ENCODE data around the gene MSX1.
"Not testable (repeated sequence)": the region's sequence is repeated elsewhere in the genome, so short reads cannot be mapped to it uniquely, and the experiment has no call there.

MSX1 gene

GRCh38 chr4:4859325-4859798 is at the start of gene MSX1:
TSS of gene MSX1 (plus strand) at chr4:4859665. CDS start at chr4:4859900, 235 bp downstream.
- Mint-ChIP-seq H3K36me3 (peaks cover 10% of the 10 kb centered on the region), H3K27me3 (peaks cover 24% of the 10 kb centered on the region)
- no peak for DNase-seq (ENCODE audit: low spot score in 2 of 2)

GRCh38 chr4:4810092-4810774 is 49.2 kb upstream of the MSX1 start:
- DNase-seq (ENCODE audit: low spot score in 2 of 2) (no peak), ATAC-seq (ENCODE audit: low read depth) (no peak)
- Mint-ChIP-seq H3K27me3 (peaks cover 14% of the 10 kb centered on the region), H3K9me3 (peaks cover 17% of the 10 kb centered on the region), H3K27ac (no peak overlapping the region), H3K36me3 (peaks cover 5% of the 10 kb centered on the region), H3K4me3 (no peak overlapping the region), H3K4me1 (no peaks in the 10 kb centered on the region)

More at GRCh38 chr4:4859325-4859798, at the start of gene MSX1:
- H3K4me1 Mint-ChIP-seq = peaks cover 13% of the 10 kb centered on the region
- no peak within 1 kb of the TSS for H3K27ac Mint-ChIP-seq
- peak; percentile 50 for ATAC-seq (ENCODE audit: low read depth)
- H3K9me3 Mint-ChIP-seq = peaks cover 1% of the 10 kb centered on the region
- peak within 1 kb of the TSS; percentile 88 for H3K4me3 Mint-ChIP-seq

GRCh38 chr4:4810778-4811177 is 48.7 kb upstream of the MSX1 start:
- no peak for ATAC-seq (ENCODE audit: low read depth)
- H3K36me3 Mint-ChIP-seq = peaks cover 6% of the 10 kb centered on the region
- H3K27me3 Mint-ChIP-seq = peaks cover 14% of the 10 kb centered on the region
- no peak overlapping the region for H3K27ac Mint-ChIP-seq
- no peak overlapping the region for H3K4me3 Mint-ChIP-seq
- H3K4me1 Mint-ChIP-seq = no peaks in the 10 kb centered on the region
- DNase-seq (ENCODE audit: low spot score in 2 of 2) = no peak
- peaks cover 18% of the 10 kb centered on the region for H3K9me3 Mint-ChIP-seq

GRCh38 chr4:4812145-4812794 is 47.2 kb upstream of the MSX1 start:
- H3K27ac Mint-ChIP-seq = no peak overlapping the region
- peaks cover 20% of the 10 kb centered on the region for H3K9me3 Mint-ChIP-seq
- no peak overlapping the region for H3K4me3 Mint-ChIP-seq
- DNase-seq (ENCODE audit: low spot score in 2 of 2) (no peak), ATAC-seq (ENCODE audit: low read depth) (no peak)
- peaks cover 7% of the 10 kb centered on the region for H3K36me3 Mint-ChIP-seq
- peaks cover 14% of the 10 kb centered on the region for H3K27me3 Mint-ChIP-seq
- H3K4me1 Mint-ChIP-seq = no peaks in the 10 kb centered on the region

- H3K4me3 Mint-ChIP-seq = no peak overlapping the region
- H3K36me3 Mint-ChIP-seq = peaks cover 3% of the 10 kb centered on the region
- no peaks in the 10 kb centered on the region for H3K27me3 Mint-ChIP-seq
- H3K9me3 Mint-ChIP-seq = peaks cover 15% of the 10 kb centered on the region
- H3K4me1 Mint-ChIP-seq = no peaks in the 10 kb centered on the region
- H3K27ac Mint-ChIP-seq = no peak overlapping the region
- ATAC-seq (ENCODE audit: low read depth) (no peak), DNase-seq (ENCODE audit: low spot score in 2 of 2) (no peak)
Observed at GRCh38 chr4:4818415-4819212, 40.9 kb upstream of the MSX1 start.

- Mint-ChIP-seq H3K36me3 (peaks cover 3% of the 10 kb centered on the region), H3K9me3 (peaks cover 13% of the 10 kb centered on the region), H3K27me3 (no peaks in the 10 kb centered on the region), H3K27ac (no peak overlapping the region), H3K4me3 (no peak overlapping the region), H3K4me1 (no peaks in the 10 kb centered on the region)
- no peak for DNase-seq (ENCODE audit: low spot score in 2 of 2)
- no peak for ATAC-seq (ENCODE audit: low read depth)
Observed at GRCh38 chr4:4819213-4819606, 40.3 kb upstream of the MSX1 start.

GRCh38 chr4:4820261-4820660 is 39.2 kb upstream of the MSX1 start:
- ATAC-seq (ENCODE audit: low read depth) (no peak), DNase-seq (ENCODE audit: low spot score in 2 of 2) (no peak)
- Mint-ChIP-seq H3K9me3 (peaks cover 17% of the 10 kb centered on the region), H3K27ac (no peak overlapping the region), H3K27me3 (no peaks in the 10 kb centered on the region), H3K36me3 (peaks cover 2% of the 10 kb centered on the region), H3K4me1 (no peaks in the 10 kb centered on the region), H3K4me3 (no peak overlapping the region)

GRCh38 chr4:4820739-4821138 is 38.7 kb upstream of the MSX1 start:
- no peak for ATAC-seq (ENCODE audit: low read depth)
- Mint-ChIP-seq H3K36me3 (peaks cover 2% of the 10 kb centered on the region), H3K27me3 (peaks cover under 1% of the 10 kb centered on the region), H3K4me1 (no peaks in the 10 kb centered on the region), H3K27ac (no peak overlapping the region), H3K4me3 (no peak overlapping the region), H3K9me3 (peaks cover 16% of the 10 kb centered on the region)
- DNase-seq (ENCODE audit: low spot score in 2 of 2) = no peak

GRCh38 chr4:4821577-4821976 is 37.9 kb upstream of the MSX1 start:
- peaks cover 19% of the 10 kb centered on the region for H3K9me3 Mint-ChIP-seq
- ATAC-seq (ENCODE audit: low read depth) (no peak), DNase-seq (ENCODE audit: low spot score in 2 of 2) (no peak)
- no peaks in the 10 kb centered on the region for H3K4me1 Mint-ChIP-seq
- no peak overlapping the region for H3K4me3 Mint-ChIP-seq
- peaks cover 4% of the 10 kb centered on the region for H3K36me3 Mint-ChIP-seq
- peaks cover 3% of the 10 kb centered on the region for H3K27me3 Mint-ChIP-seq
- H3K27ac Mint-ChIP-seq = no peak overlapping the region

GRCh38 chr4:4822286-4822685 is 37.2 kb upstream of the MSX1 start:
- H3K27ac Mint-ChIP-seq; H3K36me3 Mint-ChIP-seq; H3K4me3 Mint-ChIP-seq; DNase-seq (ENCODE audit: low spot score in 2 of 2); H3K4me1 Mint-ChIP-seq; ATAC-seq (ENCODE audit: low read depth); H3K27me3 Mint-ChIP-seq: not testable (repeated sequence)
- peaks cover 17% of the 10 kb centered on the region for H3K9me3 Mint-ChIP-seq

GRCh38 chr4:4823621-4824162 is 35.8 kb upstream of the MSX1 start:
- Mint-ChIP-seq H3K4me1 (no peaks in the 10 kb centered on the region), H3K36me3 (peaks cover 3% of the 10 kb centered on the region), H3K9me3 (peaks cover 13% of the 10 kb centered on the region), H3K27me3 (peaks cover 6% of the 10 kb centered on the region), H3K4me3 (no peak overlapping the region), H3K27ac (no peak overlapping the region)
- no peak for DNase-seq (ENCODE audit: low spot score in 2 of 2)
- no peak for ATAC-seq (ENCODE audit: low read depth)

- peaks cover 13% of the 10 kb centered on the region for H3K9me3 Mint-ChIP-seq
- H3K27ac Mint-ChIP-seq = no peak overlapping the region
- no peak overlapping the region for H3K4me3 Mint-ChIP-seq
Observed at GRCh38 chr4:4824232-4824631, 35.2 kb upstream of the MSX1 start.

GRCh38 chr4:4825431-4825830 is 34.0 kb upstream of the MSX1 start:
- Mint-ChIP-seq H3K9me3 (peaks cover 13% of the 10 kb centered on the region), H3K27me3 (peaks cover 14% of the 10 kb centered on the region), H3K27ac (no peak overlapping the region), H3K4me1 (no peaks in the 10 kb centered on the region), H3K4me3 (no peak overlapping the region), H3K36me3 (peaks cover 3% of the 10 kb centered on the region)
- no peak for DNase-seq (ENCODE audit: low spot score in 2 of 2)
- ATAC-seq (ENCODE audit: low read depth) = no peak

More at GRCh38 chr4:4824232-4824631, 35.2 kb upstream of the MSX1 start:
- Mint-ChIP-seq H3K27me3 (peaks cover 12% of the 10 kb centered on the region), H3K36me3 (peaks cover 3% of the 10 kb centered on the region), H3K4me1 (no peaks in the 10 kb centered on the region)
- ATAC-seq (ENCODE audit: low read depth) = no peak
- DNase-seq (ENCODE audit: low spot score in 2 of 2) = no peak

- H3K36me3 Mint-ChIP-seq = peaks cover 5% of the 10 kb centered on the region
- H3K27me3 Mint-ChIP-seq = peaks cover 14% of the 10 kb centered on the region
- H3K4me3 Mint-ChIP-seq = no peak overlapping the region
- peaks cover 17% of the 10 kb centered on the region for H3K9me3 Mint-ChIP-seq
- no peak overlapping the region for H3K27ac Mint-ChIP-seq
- DNase-seq (ENCODE audit: low spot score in 2 of 2) (no peak), ATAC-seq (ENCODE audit: low read depth) (no peak)
- no peaks in the 10 kb centered on the region for H3K4me1 Mint-ChIP-seq
Observed at GRCh38 chr4:4829837-4830236, 29.6 kb upstream of the MSX1 start.
